Fibroblast of lung (primary cell): ENCODE results near the gene SBDS.

ENCODE experiments used
- CTCF ChIP-seq, 2 donors: IDR thresholded peaks in 1 of 2; conservative IDR thresholded peaks in 1 of 2; 1 replicate in 1 of 2; 2 replicates in 1 of 2; pipeline ENCODE4 v1.5.1; 2011 to 2012; ENCODE audit warnings: low read length in 2 of 2, control low read depth in 1 of 2, inconsistent platforms in 1 of 2, low read depth in 1 of 2, mild to moderate bottlenecking in 1 of 2
- EZH2 ChIP-seq: IDR thresholded peaks from 2 replicates; pipeline ENCODE4 v1.5.1; 2012; ENCODE audit warnings: low read length, control low read depth, mild to moderate bottlenecking; ENCODE audit errors: missing control alignments

GRCh38 chr7:67018940-67019339, 23.6 kb upstream of the SBDS start:
- TF ChIP-seq CTCF (conservative IDR thresholded peaks at IDR 0.05 in 1 of 2, IDR thresholded peaks at IDR 0.05 in 1 of 2; ENCODE audit: low read depth in 1 of 2, low read length in 2 of 2) = no peak
- TF ChIP-seq EZH2 = no peak
